ENCODE data around the gene HES4. TPM values are rescaled to one million over a fixed set of nuclear protein-coding genes. Genes with fewer than 3 reads are reported as not detected.
A peak's percentile ranks its signal among the peaks of the same experiment; 100 is the strongest.

The HES4 gene
- total RNA-seq, 2 experiments from 2014 or later, result 5.7 to 9.0 TPM

DNA sequence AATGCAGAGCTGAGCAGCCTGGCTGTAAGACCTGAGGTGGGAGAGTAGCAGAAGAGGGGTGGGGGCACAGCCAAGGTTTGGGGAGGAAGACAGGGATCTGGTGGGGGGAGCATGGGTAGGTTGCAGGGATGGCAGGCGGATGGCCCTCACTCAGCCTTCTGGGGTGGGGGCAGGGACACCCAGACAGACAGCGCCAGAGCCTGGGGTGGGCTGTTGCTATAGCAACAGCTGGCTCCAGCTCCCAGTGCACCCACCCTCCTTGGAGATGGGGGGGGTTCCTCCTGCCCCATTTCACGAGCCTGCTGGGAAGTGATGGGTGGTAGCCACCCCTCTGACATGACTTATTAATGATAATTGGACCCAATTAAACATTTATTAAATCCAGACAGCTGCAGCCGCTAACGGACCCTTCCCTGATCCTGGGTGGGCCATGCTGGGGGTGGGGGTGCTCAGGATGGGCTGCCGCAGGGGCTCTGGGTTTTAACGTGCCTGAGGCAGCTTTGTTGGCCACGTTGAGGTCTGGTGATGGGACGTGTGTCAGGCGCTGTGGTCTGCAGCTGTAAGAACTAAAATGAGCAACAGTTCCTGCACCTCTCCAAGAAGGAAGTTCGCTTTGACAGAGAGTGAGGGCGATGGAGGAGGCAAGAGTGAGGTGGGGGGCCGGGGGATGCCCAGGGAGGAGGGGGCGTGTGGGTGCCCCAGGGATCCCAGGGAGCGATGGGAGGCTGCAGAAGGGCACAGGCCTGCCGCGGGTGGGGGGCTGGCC lies 39.4 kb upstream of the HES4 start:
- peaks cover 2% of the 10 kb centered on the region for H3K9me3 Mint-ChIP-seq
- ChIA-PET POLR2A (interaction anchor here (0.7 to 4.7 kb wide), 6 partner anchors 7 to 33 kb away, joined by 3 to 30 read pairs (median 4); partner anchors contain the start of gene ISG15), CTCF (interaction anchor here (0.7 to 3.6 kb wide), 9 partner anchors 20 to 253 kb away, joined by 3 to 21 read pairs (median 3); no protein-coding TSS in a partner anchor)
- peaks cover 19% of the 10 kb centered on the region for H3K4me1 Mint-ChIP-seq (ENCODE audit: low read depth)
- TF ChIP-seq, protein P1, sequence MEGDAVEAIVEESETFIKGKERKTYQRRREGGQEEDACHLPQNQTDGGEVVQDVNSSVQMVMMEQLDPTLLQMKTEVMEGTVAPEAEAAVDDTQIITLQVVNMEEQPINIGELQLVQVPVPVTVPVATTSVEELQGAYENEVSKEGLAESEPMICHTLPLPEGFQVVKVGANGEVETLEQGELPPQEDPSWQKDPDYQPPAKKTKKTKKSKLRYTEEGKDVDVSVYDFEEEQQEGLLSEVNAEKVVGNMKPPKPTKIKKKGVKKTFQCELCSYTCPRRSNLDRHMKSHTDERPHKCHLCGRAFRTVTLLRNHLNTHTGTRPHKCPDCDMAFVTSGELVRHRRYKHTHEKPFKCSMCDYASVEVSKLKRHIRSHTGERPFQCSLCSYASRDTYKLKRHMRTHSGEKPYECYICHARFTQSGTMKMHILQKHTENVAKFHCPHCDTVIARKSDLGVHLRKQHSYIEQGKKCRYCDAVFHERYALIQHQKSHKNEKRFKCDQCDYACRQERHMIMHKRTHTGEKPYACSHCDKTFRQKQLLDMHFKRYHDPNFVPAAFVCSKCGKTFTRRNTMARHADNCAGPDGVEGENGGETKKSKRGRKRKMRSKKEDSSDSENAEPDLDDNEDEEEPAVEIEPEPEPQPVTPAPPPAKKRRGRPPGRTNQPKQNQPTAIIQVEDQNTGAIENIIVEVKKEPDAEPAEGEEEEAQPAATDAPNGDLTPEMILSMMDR (IDR thresholded peaks at IDR 0.05), result no peak
- peaks cover 6% of the 10 kb centered on the region for H3K36me3 Mint-ChIP-seq (ENCODE audit: low read depth)
- H3K4me3 Mint-ChIP-seq, result peak overlapping the region; percentile 57
- peak overlapping the region; percentile 16 for H3K27ac Mint-ChIP-seq
- ATAC-seq (peak; percentile 38), DNase-seq (peak; percentile 72)
- intact Hi-C loops (cut with micrococcal nuclease), result no loop called here
- peaks cover 26% of the 10 kb centered on the region for H3K27me3 Mint-ChIP-seq

DNA sequence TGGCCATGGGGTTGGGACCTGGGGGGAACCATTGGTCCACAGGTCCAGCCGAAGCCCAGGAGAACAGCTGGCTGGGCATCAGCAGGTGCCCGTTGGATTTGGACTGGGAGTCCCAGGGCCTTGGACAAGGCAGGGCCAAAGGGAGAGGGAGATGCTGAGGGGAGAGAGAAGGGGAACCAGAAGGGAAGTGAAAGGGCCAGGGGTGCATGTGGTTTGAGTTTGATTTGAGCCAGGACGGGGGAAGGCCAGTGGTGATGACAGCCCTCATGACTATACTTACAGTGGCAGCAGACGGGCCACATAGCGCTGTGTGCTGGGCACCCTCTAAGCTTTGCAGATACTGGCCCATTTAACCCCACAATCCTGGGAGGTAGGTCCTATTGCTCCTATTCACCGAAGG lies 38.8 kb upstream of the HES4 start:
- Mint-ChIP-seq H3K27me3 (peaks cover 26% of the 10 kb centered on the region), H3K4me3 (peak overlapping the region; percentile 57), H3K4me1 (ENCODE audit: low read depth) (peaks cover 19% of the 10 kb centered on the region), H3K27ac (no peak overlapping the region), H3K36me3 (ENCODE audit: low read depth) (peaks cover 6% of the 10 kb centered on the region), H3K9me3 (peaks cover 2% of the 10 kb centered on the region)
- intact Hi-C loops (cut with micrococcal nuclease), result no loop called here
- ChIA-PET CTCF (interaction anchor here (0.7 to 3.6 kb wide), 4 partner anchors 25 to 253 kb away, joined by 3 to 21 read pairs (median 3); no protein-coding TSS in a partner anchor), POLR2A (interaction anchor here (0.9 to 4.7 kb wide), 3 partner anchors 21 to 25 kb away, joined by 3 to 30 read pairs (median 24); partner anchors contain the start of gene ISG15)
- DNase-seq (no peak), ATAC-seq (no peak)
- TF ChIP-seq, protein P1 (IDR thresholded peaks at IDR 0.05), result no peak

DNA sequence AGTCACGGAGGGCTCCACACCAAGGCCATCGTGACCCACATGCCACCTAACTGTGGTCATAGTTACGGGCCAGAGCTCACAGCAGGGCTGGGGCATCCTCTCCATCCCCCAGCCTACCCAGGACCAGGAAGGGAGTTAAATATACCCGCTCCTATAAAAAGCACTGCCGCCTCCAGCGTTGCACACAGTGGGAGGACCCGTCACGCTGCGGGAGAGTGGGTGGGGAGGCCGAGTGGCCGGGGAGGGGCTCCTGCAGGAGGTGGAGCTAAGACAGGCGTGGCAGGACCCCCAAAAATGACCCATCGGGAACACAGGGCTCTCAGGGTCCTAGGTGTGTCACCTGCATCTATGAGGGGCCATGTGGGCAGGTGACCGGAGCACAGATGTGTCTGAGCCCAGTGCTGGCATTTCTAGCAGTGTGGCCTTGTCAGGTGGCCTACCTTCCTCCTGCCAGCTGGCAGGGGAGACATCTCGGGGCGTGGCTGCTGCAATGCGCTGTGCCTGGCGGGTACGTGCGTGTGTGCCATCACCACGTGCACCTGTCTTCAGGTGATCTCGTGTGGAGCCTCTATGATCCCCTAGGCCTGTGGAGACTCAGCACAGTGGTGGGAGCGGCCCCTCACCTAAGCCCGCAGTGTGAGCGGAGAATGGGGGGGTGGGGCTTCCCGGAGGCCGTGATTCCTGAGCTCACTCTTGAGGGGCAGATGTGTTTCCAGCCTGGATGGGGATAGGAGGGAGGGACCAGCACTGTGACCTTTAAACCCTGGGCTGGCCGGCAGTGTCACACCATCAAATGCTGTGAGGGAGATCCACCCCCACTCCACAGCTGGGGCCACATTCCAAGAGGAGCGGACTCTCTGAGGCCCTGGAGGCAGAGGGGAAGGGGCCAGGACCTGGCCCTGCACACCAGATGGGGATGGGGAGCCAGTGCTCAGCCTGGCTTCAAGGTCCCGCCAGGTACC lies 37.8 kb upstream of the HES4 start:
- peaks cover 20% of the 10 kb centered on the region for H3K4me1 Mint-ChIP-seq (ENCODE audit: low read depth)
- POLR2A ChIA-PET, result interaction anchor here (0.6 to 4.7 kb wide), 6 partner anchors 22 to 92 kb away, joined by 3 to 30 read pairs (median 4); partner anchors contain the start of gene ISG15
- no peaks in the 10 kb centered on the region for H3K9me3 Mint-ChIP-seq
- TF ChIP-seq, protein P1 (IDR thresholded peaks at IDR 0.05), result no peak
- no peak overlapping the region for H3K4me3 Mint-ChIP-seq
- no peak for ATAC-seq
- H3K36me3 Mint-ChIP-seq (ENCODE audit: low read depth), result no peaks in the 10 kb centered on the region
- H3K27ac Mint-ChIP-seq, result no peak overlapping the region
- intact Hi-C loops (cut with micrococcal nuclease), result no loop called here
- H3K27me3 Mint-ChIP-seq, result peaks cover 27% of the 10 kb centered on the region
- DNase-seq, result no peak
- CTCF ChIA-PET, result interaction anchor here (3.6 kb wide), 1 partner anchor 26 kb away, joined by 21 read pairs; no protein-coding TSS in a partner anchor

DNA sequence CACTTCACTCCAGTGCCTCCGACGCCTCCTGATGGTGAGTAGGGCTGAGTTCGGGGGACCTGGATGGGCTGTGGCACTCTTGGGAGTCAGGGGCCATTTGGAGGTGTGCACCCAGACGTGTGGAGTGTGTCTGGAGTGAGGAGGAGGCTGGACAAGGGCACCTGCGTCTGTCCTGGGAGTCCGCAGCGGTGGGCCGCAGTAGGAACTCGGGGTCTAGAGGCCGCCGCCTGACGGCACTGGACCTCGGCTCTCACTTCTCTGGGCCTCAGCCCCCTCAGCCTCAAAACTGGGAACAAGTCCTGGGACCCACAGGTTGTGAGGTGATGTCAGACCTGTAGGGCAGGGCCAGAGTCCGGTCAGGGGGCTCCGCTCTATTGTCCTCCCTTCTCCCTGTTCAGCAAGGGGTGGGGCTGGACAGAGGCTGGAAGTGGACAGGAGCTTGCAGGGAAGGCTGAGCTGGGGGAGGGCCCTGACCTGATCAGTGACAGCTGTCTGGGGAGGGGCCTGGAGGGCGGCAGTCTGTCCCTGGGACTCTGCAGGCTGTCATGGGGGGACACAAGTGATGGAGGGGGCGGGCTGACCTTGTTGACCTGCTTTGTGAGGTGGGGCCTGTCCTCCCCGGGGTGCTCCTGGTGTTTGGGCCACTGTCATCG lies 35.5 kb upstream of the HES4 start:
- TF ChIP-seq, protein P1 (IDR thresholded peaks at IDR 0.05), result no peak
- Mint-ChIP-seq H3K27ac (no peak overlapping the region), H3K4me3 (no peak overlapping the region), H3K4me1 (ENCODE audit: low read depth) (peaks cover 27% of the 10 kb centered on the region), H3K36me3 (ENCODE audit: low read depth) (no peaks in the 10 kb centered on the region), H3K9me3 (no peaks in the 10 kb centered on the region), H3K27me3 (peaks cover 34% of the 10 kb centered on the region)
- ATAC-seq (no peak), DNase-seq (no peak)
- intact Hi-C loops (cut with micrococcal nuclease), result no loop called here
- ChIA-PET POLR2A (interaction anchor here (0.9 kb wide), 1 partner anchor 87 kb away, joined by 3 read pairs; no protein-coding TSS in a partner anchor), CTCF (interaction anchor here (0.9 to 1.1 kb wide), 2 partner anchors 23 to 29 kb away, joined by 3 read pairs; no protein-coding TSS in a partner anchor)
